HL-60/S4 treated with retinoic acid at 250 ng/mL for 4 days and 3 days (cell line): ENCODE measurements around the gene EIF3L.
"Not testable (repeated sequence)": the region's sequence is repeated elsewhere in the genome, so short reads cannot be mapped to it uniquely, and the experiment has no call there.

Experiments
- in situ Hi-C: fragments of 300-500 bp; cut with MboI; formaldehyde crosslinking; loops from 2 replicates; pipeline ENCODE4 v1.7.0; 2022; ENCODE audit warnings: low sequenced_read_pairs

The EIF3L gene

DNA sequence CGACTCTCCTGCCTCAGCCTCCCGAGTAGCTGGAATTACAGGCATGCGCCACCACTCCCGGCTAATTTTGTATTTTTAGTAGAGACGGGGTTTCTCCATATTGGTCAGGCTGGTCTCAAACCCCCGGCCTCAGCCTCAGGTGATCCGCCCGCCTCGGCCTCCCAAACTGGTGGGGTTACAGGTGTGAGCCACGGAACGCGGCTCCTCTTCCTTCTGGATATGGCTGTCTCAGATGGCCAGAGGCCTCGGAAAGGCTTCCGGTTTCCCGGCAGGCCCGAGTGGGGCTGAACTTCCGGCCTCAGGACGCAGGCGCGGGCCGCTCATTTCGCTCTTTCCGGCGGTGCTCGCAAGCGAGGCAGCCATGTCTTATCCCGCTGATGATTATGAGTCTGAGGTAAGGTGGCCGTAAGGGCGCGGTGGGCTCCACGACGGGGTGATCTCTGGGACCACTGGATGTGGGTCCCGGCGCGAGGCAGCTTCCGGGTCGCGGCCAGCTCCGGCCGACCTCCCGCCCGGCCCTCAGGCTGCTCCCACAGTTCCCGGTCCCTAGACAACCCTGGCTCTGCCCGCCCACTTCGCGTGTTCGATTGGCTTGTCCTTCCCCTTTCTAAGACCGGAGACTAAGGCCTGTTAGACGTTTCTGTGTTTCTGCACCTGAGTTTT lies at the start of gene EIF3L:
TSS of gene EIF3L (plus strand) at position 331 of the 663 bp plus-strand sequence. CDS start at position 362, 31 bp downstream.
- in situ Hi-C loops = no loop called here

DNA sequence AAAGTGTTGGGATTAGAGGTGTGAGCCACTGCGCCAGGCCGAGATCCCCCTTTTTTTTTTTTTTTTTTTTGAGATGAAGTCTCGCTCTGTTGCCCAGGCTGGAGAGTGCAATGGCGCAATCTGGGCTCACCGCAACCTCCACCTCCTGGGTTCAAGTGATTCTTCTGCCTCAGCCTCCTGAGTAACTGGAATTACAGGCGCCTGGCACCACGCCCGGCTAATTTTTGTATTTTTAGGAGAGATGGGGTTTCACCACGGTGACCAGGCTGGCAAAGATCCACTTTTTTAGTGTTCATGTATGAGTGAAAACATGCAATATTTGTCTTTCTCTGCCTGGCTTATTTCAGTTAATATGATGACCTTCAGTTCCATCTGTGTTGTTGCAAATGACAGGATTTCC lies 49.2 kb upstream of the EIF3L start:
- in situ Hi-C loops = not testable (repeated sequence)

- in situ Hi-C loops = no loop called here
These were observed 47.3 kb upstream of the EIF3L start for GRCh38 chr22:37801946-37802309.

GRCh38 chr22:37802310-37803194 lies 46.7 kb upstream of the EIF3L start:
- in situ Hi-C loops = no loop called here

GRCh38 chr22:37803195-37803638 lies 46.0 kb upstream of the EIF3L start:
- in situ Hi-C loops = no loop called here

GRCh38 chr22:37803639-37804351 lies 45.4 kb upstream of the EIF3L start:
- in situ Hi-C loops = no loop called here

DNA sequence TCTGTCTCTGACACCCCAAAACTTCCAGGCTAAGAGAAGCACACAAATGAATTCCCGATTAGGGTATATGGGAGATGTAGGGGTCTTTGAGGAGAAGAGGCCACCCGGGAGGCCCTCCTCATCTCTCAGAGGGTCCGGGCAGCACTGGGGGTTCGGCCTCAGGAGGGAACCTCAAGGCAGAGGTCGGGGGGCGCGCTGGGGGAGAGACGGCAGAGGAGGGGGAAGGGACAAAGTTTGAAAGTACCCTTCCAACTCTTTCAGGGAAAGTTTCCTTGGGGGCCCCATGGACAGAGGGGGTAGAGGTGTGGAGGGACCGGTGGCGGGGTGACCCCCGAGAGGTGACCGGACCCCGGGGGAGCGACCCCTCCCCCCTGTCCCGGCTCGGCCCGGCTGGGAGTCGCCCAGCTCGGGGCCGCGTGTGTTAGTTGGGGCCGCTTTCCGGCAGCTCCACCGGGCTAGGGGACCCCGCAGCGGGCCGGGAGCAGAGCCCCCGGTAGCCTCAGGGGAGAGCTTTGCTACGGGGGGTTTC lies 44.8 kb upstream of the EIF3L start:
- in situ Hi-C loops = no loop called here

- in situ Hi-C loops = no loop called here
These were observed 44.1 kb upstream of the EIF3L start for GRCh38 chr22:37804881-37805809.

DNA sequence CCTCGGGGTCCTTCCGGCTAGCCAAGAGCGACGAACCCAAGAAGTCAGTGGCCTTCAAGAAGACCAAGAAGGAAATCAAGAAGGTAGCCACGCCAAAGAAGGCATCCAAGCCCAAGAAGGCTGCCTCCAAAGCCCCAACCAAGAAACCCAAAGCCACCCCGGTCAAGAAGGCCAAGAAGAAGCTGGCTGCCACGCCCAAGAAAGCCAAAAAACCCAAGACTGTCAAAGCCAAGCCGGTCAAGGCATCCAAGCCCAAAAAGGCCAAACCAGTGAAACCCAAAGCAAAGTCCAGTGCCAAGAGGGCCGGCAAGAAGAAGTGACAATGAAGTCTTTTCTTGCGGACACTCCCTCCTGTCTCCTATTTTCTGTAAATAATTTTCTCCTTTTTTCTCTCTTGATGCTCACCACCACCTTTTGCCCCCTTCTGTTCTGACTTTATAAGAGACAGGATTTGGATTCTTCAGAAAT lies 43.4 kb upstream of the EIF3L start:
- in situ Hi-C loops = no loop called here

- in situ Hi-C loops = no loop called here
These were observed 42.5 kb upstream of the EIF3L start for GRCh38 chr22:37806409-37807333.

DNA sequence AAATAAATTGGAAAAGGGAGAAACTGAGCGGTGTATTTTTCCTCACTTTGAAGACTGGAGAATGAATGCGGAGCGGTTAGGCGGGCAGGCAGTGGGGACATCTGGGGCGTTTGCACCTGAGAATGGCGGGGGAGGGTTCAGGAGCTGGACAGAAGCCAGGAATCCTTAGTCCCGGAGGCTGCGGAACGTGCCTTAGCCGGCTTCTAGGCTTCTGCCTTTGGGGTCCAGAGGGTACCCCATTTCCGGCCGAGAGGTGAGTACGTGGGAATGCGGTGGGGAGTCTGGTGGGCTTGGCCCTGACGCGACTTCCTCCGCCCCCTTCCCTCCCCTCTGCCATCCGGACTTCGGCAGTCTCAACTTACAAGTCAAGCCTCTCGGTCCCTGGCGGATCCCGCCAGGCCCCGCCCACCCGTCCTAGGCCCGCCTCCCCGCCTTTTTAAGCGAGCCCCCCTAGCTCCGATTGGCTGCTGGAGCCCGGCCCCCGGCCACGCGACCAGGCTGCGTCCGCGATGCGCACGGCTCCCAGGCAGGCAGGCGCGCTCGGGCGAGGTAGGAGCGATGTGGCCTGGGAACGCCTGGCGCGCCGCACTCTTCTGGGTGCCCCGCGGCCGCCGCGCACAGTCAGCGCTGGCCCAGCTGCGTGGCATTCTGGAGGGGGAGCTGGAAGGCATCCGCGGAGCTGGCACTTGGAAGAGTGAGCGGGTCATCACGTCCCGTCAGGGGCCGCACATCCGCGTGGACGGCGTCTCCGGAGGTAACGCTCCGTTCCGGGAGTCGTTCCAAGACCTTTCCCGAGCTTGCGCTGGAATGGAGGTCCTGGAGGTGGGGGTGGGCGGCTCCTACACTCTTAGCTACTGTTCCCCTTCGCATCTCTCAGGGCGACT lies 41.6 kb upstream of the EIF3L start, which contains the start of gene GCAT:
TSS of gene GCAT (plus strand) at position 525 of the 884 bp plus-strand sequence. CDS start at position 559, 34 bp downstream.
- in situ Hi-C loops = no loop called here

GRCh38 chr22:37808294-37808657 lies 40.9 kb upstream of the EIF3L start:
- in situ Hi-C loops = no loop called here

DNA sequence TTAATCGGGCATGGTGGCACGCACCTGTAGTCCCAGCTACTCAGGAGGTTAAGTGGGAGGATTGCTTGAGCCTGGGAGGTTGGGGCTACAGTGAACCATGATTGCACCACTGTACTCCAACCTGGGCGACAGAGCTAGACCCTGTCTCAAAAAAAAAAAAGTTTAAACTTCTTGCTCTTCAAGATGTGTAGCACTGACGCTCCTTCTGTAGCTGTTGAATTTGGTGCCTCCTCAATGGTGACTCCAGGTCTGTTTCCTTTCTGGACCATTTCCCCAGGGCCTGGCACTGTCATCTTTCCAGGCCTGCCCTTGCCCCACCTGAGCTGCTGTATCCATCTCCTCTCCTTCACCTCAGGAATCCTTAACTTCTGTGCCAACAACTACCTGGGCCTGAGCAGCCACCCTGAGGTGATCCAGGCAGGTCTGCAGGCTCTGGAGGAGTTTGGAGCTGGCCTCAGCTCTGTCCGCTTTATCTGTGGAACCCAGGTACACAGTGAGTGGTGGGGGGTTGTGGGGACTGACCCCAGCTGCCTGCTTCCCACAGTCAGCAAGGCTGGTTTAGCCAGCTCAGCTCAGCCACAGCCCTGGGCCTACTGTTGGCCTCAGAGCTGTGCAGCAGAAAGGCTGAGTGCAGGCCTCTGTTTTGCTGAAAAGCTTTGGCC lies 39.4 kb upstream of the EIF3L start:
- in situ Hi-C loops = no loop called here

- in situ Hi-C loops = no loop called here
These were observed 37.4 kb upstream of the EIF3L start for GRCh38 chr22:37811867-37812266.

DNA sequence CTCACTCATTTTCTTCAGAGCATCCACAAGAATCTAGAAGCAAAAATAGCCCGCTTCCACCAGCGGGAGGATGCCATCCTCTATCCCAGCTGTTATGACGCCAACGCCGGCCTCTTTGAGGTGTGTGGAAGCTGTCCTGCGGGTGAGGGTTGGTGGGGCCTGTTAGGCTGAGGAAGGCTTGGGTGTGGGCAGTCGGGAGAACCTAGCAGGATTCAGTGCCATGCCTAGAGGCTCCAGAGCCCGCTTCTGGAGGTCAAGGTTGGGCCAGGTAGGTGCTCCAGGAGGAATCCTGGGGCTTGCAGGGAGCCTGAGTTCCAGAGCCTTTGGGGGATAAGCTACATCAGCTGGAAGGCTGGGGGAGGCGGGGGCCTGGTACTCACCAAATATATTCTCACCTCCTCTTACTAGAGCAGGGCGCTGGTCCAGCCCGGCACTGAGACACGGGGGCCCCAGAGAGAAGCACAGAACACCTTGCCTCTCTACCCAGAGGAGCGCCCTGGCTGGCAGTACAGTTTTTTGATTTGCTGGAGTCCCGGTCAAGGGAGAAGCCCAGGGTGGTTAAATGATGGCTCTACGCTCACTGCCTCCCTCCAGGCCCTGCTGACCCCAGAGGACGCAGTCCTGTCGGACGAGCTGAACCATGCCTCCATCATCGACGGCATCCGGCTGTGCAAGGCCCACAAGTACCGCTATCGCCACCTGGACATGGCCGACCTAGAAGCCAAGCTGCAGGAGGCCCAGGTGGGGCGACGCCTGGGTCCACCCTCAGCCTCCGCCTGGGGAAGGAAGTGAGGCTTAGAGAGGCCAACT lies 36.1 kb upstream of the EIF3L start:
- in situ Hi-C loops = no loop called here

DNA sequence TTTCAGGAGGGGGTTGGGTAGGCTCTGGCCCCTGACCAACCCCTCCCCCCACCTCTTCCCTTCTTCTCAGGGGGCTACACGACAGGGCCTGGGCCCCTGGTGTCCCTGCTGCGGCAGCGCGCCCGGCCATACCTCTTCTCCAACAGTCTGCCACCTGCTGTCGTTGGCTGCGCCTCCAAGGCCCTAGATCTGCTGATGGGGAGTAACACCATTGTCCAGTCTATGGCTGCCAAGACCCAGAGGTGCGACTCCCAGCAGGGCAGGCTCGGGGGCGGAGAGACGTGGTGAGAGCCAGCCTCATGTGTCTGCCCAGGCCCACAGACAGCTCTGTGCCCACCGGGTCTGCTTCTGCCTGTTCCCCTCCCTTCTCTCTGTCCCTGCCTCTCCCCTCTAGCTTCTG lies 33.6 kb upstream of the EIF3L start:
- in situ Hi-C loops = no loop called here
